ENCODE results near the gene SYT15. TPM values are rescaled to one million over a fixed set of nuclear protein-coding genes. Genes with fewer than 3 reads are reported as not detected.
"Not testable (repeated sequence)": the region's sequence is repeated elsewhere in the genome, so short reads cannot be mapped to it uniquely, and the experiment has no call there.

Gene SYT15
- total RNA-seq, 1 experiment from 2014 or later, result 0.64 TPM

- H3K4me3 ChIP-seq (ENCODE audit: low read depth, low read length, poor library complexity, severe bottlenecking); CTCF ChIA-PET; H3K36me3 ChIP-seq (ENCODE audit: insufficient read depth, low read length, poor library complexity, severe bottlenecking); H3K27me3 ChIP-seq (replicated peaks; ENCODE audit: insufficient read depth, low read depth, low read length, poor library complexity); H3K9me3 ChIP-seq (ENCODE audit: low read depth, low read length, poor library complexity, severe bottlenecking); DNase-seq (ENCODE audit: low spot score); H3K27ac ChIP-seq (ENCODE audit: low read depth, low read length, poor library complexity, severe bottlenecking); POLR2A ChIA-PET (ENCODE audit: low non-redundant PET); intact Hi-C loops (cut with micrococcal nuclease; ENCODE audit: unreplicated experiment); BruUV-seq (replicated peaks); H3K4me1 ChIP-seq (ENCODE audit: insufficient read depth, low read length, poor library complexity, severe bottlenecking): not testable (repeated sequence)
Observed at GRCh38 chr10:46591053-46591452, 12.1 kb downstream of the SYT15 start.

DNA sequence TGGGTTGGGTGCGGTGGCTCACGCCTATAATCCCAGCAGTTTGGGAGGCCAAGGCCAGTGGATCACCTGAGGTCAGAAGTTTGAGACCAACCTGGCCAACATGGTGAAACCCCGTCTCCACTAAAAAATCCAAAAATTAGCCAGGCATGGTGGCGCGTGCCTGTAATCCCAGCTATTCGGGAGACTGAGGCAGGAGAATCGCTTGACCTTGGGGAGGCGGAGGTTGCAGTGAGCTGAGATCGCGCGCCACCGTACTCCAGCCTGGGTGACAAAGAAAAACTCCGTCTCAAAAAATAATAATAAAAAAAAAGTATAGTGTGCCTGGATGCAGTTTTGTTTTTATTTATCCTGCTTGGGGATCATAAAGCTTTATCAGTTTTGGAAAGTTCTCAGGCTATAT, 14.4 kb downstream of the SYT15 start:
- H3K27ac ChIP-seq (ENCODE audit: low read depth, low read length, poor library complexity, severe bottlenecking); H3K27me3 ChIP-seq (replicated peaks; ENCODE audit: insufficient read depth, low read depth, low read length, poor library complexity); DNase-seq (ENCODE audit: low spot score); CTCF ChIA-PET; H3K4me1 ChIP-seq (ENCODE audit: insufficient read depth, low read length, poor library complexity, severe bottlenecking); POLR2A ChIA-PET (ENCODE audit: low non-redundant PET); intact Hi-C loops (cut with micrococcal nuclease; ENCODE audit: unreplicated experiment); H3K4me3 ChIP-seq (ENCODE audit: low read depth, low read length, poor library complexity, severe bottlenecking); H3K36me3 ChIP-seq (ENCODE audit: insufficient read depth, low read length, poor library complexity, severe bottlenecking); BruUV-seq (replicated peaks); H3K9me3 ChIP-seq (ENCODE audit: low read depth, low read length, poor library complexity, severe bottlenecking): not testable (repeated sequence)

DNA sequence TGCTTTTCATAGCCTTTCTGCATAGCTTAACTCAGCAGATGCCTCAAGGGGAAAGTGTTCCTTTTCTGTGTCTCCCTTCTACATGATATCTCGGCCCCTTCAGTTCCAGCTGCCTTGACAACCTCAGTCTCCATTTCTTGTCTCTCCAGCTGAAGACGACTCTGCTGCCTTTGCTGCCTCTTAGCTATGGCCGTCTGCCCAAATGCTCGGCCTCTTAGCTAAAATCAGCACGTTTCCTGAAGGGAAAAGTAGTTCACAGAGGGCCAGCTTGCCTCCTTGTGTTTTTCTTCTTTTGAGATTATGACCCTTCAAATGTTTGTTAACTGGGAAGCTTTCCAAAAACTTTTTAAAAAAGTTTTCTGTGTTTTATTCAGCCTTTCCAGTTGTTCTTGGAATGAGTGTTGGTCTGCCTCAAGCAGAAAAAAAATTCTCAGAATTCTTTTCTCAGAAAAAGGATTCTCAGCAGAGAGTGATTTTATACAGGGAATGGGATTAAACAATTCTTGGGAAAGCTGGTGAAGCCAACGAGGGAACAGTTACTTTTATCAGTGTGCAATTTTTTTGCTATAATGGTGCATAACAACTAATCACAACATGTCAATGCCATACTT, 15.6 kb downstream of the SYT15 start:
- H3K36me3 ChIP-seq (ENCODE audit: insufficient read depth, low read length, poor library complexity, severe bottlenecking); POLR2A ChIA-PET (ENCODE audit: low non-redundant PET); H3K9me3 ChIP-seq (ENCODE audit: low read depth, low read length, poor library complexity, severe bottlenecking); H3K4me1 ChIP-seq (ENCODE audit: insufficient read depth, low read length, poor library complexity, severe bottlenecking); DNase-seq (ENCODE audit: low spot score); BruUV-seq (replicated peaks); H3K27me3 ChIP-seq (replicated peaks; ENCODE audit: insufficient read depth, low read depth, low read length, poor library complexity); H3K4me3 ChIP-seq (ENCODE audit: low read depth, low read length, poor library complexity, severe bottlenecking); H3K27ac ChIP-seq (ENCODE audit: low read depth, low read length, poor library complexity, severe bottlenecking); CTCF ChIA-PET; intact Hi-C loops (cut with micrococcal nuclease; ENCODE audit: unreplicated experiment): not testable (repeated sequence)

- intact Hi-C loops (cut with micrococcal nuclease; ENCODE audit: unreplicated experiment); H3K27me3 ChIP-seq (replicated peaks; ENCODE audit: insufficient read depth, low read depth, low read length, poor library complexity); CTCF ChIA-PET; H3K36me3 ChIP-seq (ENCODE audit: insufficient read depth, low read length, poor library complexity, severe bottlenecking); BruUV-seq (replicated peaks); DNase-seq (ENCODE audit: low spot score); H3K9me3 ChIP-seq (ENCODE audit: low read depth, low read length, poor library complexity, severe bottlenecking); POLR2A ChIA-PET (ENCODE audit: low non-redundant PET); H3K27ac ChIP-seq (ENCODE audit: low read depth, low read length, poor library complexity, severe bottlenecking); H3K4me1 ChIP-seq (ENCODE audit: insufficient read depth, low read length, poor library complexity, severe bottlenecking); H3K4me3 ChIP-seq (ENCODE audit: low read depth, low read length, poor library complexity, severe bottlenecking): not testable (repeated sequence)
Observed at GRCh38 chr10:46596570-46596969, 17.6 kb downstream of the SYT15 start.

DNA sequence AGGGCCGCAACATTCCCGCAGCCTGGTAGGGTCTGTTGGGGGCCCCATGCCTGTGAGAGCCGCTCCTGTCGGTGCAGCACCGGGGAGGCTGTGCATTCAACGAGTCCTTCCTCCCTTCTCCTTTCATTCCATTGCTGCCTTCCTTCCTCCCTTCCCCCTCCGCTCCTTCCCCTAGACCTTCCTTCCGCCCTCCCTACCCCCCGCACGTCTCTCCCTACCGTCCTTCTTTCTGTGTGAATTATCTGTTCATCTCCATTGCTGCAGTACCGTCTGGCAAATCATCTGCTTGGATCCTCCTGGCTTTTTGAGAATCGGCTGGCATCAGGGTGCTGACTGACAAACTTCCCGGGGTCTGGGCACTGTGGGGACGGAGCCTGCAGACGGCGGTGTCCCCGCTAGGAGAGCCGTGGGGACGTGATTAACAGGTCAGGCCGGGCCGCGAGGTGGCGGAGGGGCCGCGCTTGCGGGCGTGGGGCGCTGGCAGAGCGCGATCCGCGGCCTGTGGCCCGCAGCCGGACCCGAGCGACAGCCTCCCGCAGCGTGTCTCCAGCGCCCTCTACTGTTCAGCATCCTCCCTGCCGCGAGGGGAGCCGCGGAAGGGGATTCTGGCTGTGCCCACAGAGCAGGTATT, 18.8 kb downstream of the SYT15 start:
- intact Hi-C loops (cut with micrococcal nuclease; ENCODE audit: unreplicated experiment); DNase-seq (ENCODE audit: low spot score); CTCF ChIA-PET; H3K36me3 ChIP-seq (ENCODE audit: insufficient read depth, low read length, poor library complexity, severe bottlenecking); H3K4me1 ChIP-seq (ENCODE audit: insufficient read depth, low read length, poor library complexity, severe bottlenecking); H3K27ac ChIP-seq (ENCODE audit: low read depth, low read length, poor library complexity, severe bottlenecking); H3K4me3 ChIP-seq (ENCODE audit: low read depth, low read length, poor library complexity, severe bottlenecking); POLR2A ChIA-PET (ENCODE audit: low non-redundant PET); H3K27me3 ChIP-seq (replicated peaks; ENCODE audit: insufficient read depth, low read depth, low read length, poor library complexity); BruUV-seq (replicated peaks); H3K9me3 ChIP-seq (ENCODE audit: low read depth, low read length, poor library complexity, severe bottlenecking): not testable (repeated sequence)

- POLR2A ChIA-PET (ENCODE audit: low non-redundant PET); CTCF ChIA-PET; H3K4me3 ChIP-seq (ENCODE audit: low read depth, low read length, poor library complexity, severe bottlenecking); H3K27ac ChIP-seq (ENCODE audit: low read depth, low read length, poor library complexity, severe bottlenecking); H3K36me3 ChIP-seq (ENCODE audit: insufficient read depth, low read length, poor library complexity, severe bottlenecking); DNase-seq (ENCODE audit: low spot score); BruUV-seq (replicated peaks); H3K27me3 ChIP-seq (replicated peaks; ENCODE audit: insufficient read depth, low read depth, low read length, poor library complexity); H3K4me1 ChIP-seq (ENCODE audit: insufficient read depth, low read length, poor library complexity, severe bottlenecking); intact Hi-C loops (cut with micrococcal nuclease; ENCODE audit: unreplicated experiment); H3K9me3 ChIP-seq (ENCODE audit: low read depth, low read length, poor library complexity, severe bottlenecking): not testable (repeated sequence)
Observed at GRCh38 chr10:46600516-46600915, 21.6 kb downstream of the SYT15 start.

DNA sequence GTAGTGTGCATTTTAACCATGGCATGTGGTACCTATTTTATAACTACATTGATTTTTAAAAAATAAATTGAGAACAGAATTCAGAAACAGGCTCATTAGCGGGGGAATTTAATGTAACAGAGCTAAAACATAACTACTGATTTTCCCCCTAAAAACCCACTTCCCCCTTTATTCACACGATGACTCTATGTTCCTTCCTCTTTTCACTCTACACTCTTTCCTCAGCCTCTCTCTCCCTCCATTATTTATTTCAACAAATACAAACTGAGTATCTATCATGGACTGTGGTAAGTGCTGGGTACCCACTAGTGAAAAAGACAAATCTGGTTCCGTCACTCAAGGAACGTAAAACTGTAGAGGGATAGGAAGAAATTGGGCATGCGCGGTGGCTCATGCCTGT, 36.6 kb downstream of the SYT15 start:
- H3K4me1 ChIP-seq (ENCODE audit: insufficient read depth, low read length, poor library complexity, severe bottlenecking); H3K9me3 ChIP-seq (ENCODE audit: low read depth, low read length, poor library complexity, severe bottlenecking); H3K4me3 ChIP-seq (ENCODE audit: low read depth, low read length, poor library complexity, severe bottlenecking); DNase-seq (ENCODE audit: low spot score); intact Hi-C loops (cut with micrococcal nuclease; ENCODE audit: unreplicated experiment); BruUV-seq (replicated peaks); H3K36me3 ChIP-seq (ENCODE audit: insufficient read depth, low read length, poor library complexity, severe bottlenecking); POLR2A ChIA-PET (ENCODE audit: low non-redundant PET); H3K27me3 ChIP-seq (replicated peaks; ENCODE audit: insufficient read depth, low read depth, low read length, poor library complexity); CTCF ChIA-PET; H3K27ac ChIP-seq (ENCODE audit: low read depth, low read length, poor library complexity, severe bottlenecking): not testable (repeated sequence)

DNA sequence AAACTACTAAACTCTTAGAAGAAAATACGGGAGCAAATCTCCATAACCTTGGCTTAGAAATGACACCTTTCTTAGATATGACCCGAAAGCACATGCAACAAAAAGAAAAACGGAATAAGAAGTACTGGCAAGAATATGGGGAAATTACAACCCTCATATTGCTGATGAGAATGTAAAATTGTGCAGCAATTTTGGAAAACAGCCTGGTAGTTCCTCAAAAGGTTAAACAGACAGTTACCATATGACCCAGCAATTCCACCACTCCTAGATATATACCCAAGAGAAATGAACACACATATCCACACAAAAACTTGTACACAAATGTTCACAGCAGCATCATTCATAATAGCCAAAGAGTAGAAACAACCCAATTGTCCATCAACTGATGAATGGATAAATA, 37.3 kb downstream of the SYT15 start:
- CTCF ChIA-PET; intact Hi-C loops (cut with micrococcal nuclease; ENCODE audit: unreplicated experiment); POLR2A ChIA-PET (ENCODE audit: low non-redundant PET); DNase-seq (ENCODE audit: low spot score); H3K27me3 ChIP-seq (replicated peaks; ENCODE audit: insufficient read depth, low read depth, low read length, poor library complexity); H3K9me3 ChIP-seq (ENCODE audit: low read depth, low read length, poor library complexity, severe bottlenecking); H3K36me3 ChIP-seq (ENCODE audit: insufficient read depth, low read length, poor library complexity, severe bottlenecking); H3K4me3 ChIP-seq (ENCODE audit: low read depth, low read length, poor library complexity, severe bottlenecking); H3K4me1 ChIP-seq (ENCODE audit: insufficient read depth, low read length, poor library complexity, severe bottlenecking); BruUV-seq (replicated peaks); H3K27ac ChIP-seq (ENCODE audit: low read depth, low read length, poor library complexity, severe bottlenecking): not testable (repeated sequence)

Data from A673 (cell line).